ENCODE data around the gene RPL27A. TPM values are rescaled to one million over a fixed set of nuclear protein-coding genes. Genes with fewer than 3 reads are reported as not detected.

RPL27A gene
- total and polyA plus RNA-seq, 8 donors: 724 to 3,217 (median 2,615) TPM

- Histone ChIP-seq H3K27me3 (no peaks in the 10 kb centered on the region), H3K27ac (no peak overlapping the region), H3K9me3 (no peaks in the 10 kb centered on the region), H3K4me3 (no peak overlapping the region), H3K4me1 (peaks cover 8 to 25% of the 10 kb centered on the region in 2 donors), H3K36me3 (peaks cover 0 to 59% of the 10 kb centered on the region in 2 donors)
- ATAC-seq: no peak
- intact Hi-C loops (cut with DNase I): no loop called here
- DNase-seq: no peak
- TF ChIP-seq, protein P1, sequence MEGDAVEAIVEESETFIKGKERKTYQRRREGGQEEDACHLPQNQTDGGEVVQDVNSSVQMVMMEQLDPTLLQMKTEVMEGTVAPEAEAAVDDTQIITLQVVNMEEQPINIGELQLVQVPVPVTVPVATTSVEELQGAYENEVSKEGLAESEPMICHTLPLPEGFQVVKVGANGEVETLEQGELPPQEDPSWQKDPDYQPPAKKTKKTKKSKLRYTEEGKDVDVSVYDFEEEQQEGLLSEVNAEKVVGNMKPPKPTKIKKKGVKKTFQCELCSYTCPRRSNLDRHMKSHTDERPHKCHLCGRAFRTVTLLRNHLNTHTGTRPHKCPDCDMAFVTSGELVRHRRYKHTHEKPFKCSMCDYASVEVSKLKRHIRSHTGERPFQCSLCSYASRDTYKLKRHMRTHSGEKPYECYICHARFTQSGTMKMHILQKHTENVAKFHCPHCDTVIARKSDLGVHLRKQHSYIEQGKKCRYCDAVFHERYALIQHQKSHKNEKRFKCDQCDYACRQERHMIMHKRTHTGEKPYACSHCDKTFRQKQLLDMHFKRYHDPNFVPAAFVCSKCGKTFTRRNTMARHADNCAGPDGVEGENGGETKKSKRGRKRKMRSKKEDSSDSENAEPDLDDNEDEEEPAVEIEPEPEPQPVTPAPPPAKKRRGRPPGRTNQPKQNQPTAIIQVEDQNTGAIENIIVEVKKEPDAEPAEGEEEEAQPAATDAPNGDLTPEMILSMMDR (IDR thresholded peaks at IDR 0.05): no peak
These were observed 9.0 kb downstream of the RPL27A start for GRCh38 chr11:8691601-8692000.

- peaks cover 8 to 17% of the 10 kb centered on the region in 2 donors for H3K4me1 ChIP-seq
- ATAC-seq: no peak
- H3K9me3 ChIP-seq: no peaks in the 10 kb centered on the region
- H3K27ac ChIP-seq: no peak overlapping the region
- intact Hi-C loops (cut with DNase I): no loop called here
- peaks cover 0 to 59% of the 10 kb centered on the region in 2 donors for H3K36me3 ChIP-seq
- no peak overlapping the region for H3K4me3 ChIP-seq
- no peak for DNase-seq
- H3K27me3 ChIP-seq: no peaks in the 10 kb centered on the region
- TF ChIP-seq, protein P1 (IDR thresholded peaks at IDR 0.05): no peak
These were observed 9.8 kb downstream of the RPL27A start for GRCh38 chr11:8692417-8692816.

DNA sequence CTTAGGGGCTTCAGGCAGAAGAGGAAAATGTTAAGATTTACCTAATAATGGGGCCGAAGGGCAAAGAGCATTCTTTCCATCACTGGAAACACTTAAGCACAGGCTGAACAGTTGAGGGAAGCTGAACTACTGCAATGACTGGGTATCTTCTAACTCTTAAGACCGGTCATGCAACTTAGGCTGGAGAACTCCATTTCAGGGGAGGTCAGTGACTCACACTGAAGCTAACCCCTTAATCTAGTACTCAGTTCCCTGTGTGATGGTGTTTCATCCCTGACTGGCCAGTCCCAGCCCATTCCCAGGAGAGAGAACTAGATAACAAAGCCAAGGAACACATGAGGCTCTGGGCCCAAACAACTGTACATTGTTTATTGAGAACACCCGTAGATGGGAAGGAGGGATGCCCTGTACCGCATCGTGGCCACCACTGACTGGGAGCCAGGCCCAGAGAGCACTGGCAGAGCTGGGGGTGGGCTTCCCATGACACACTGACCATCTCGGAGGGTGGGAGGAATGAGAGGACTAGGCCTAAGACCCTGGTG is 10.5 kb downstream of the RPL27A start:
- no peak overlapping the region for H3K4me3 ChIP-seq
- ATAC-seq (no peak), DNase-seq (no peak)
- H3K27ac ChIP-seq: no peak overlapping the region
- intact Hi-C loops (cut with DNase I): no loop called here
- H3K36me3 ChIP-seq: peaks cover 0 to 64% of the 10 kb centered on the region in 2 donors
- H3K27me3 ChIP-seq: no peaks in the 10 kb centered on the region
- TF ChIP-seq, protein P1 (IDR thresholded peaks at IDR 0.05): no peak
- no peaks in the 10 kb centered on the region for H3K9me3 ChIP-seq
- H3K4me1 ChIP-seq: peaks cover 4 to 10% of the 10 kb centered on the region in 2 donors

DNA sequence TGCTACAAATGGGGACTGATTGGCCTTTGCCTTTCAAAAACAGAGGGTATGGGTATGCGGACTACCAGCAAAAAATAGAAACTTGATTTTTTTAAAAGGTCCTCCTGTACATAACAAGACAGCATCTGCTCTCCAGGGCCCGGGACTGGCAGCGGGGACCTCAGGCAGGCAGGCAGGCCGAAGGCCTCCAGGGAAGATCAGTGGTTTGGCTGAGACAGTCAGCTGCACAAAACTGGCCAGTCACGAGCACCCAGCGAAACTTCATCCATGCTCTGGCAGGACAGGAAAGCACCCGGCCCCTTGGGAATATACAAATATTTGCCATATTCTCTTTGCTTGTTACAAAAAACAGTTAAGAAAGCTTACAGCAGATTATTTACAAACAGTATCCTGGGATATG is 11.0 kb downstream of the RPL27A start:
- ATAC-seq: no peak

DNA sequence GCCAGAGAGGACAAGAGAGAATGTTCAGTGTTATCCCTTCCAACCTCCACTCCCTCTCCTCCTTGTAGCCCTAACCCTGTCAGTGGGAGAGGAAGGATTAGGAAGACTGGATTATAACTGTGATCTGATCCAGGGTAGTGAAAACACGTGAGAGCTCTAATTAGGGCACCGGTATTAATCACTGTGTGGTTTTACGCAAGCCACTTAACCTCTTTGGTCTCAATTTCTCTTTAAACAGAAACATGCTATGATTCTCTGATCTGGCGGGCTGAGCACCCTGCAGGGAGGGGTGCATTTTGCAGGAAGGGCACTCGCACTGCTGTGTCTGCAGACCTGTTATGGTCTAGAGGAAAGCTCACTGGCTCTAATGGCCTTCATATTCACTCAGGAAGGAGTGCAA is 11.5 kb downstream of the RPL27A start:
- DNase-seq: no peak
- TF ChIP-seq, protein P1 (IDR thresholded peaks at IDR 0.05): no peak
- no peaks in the 10 kb centered on the region for H3K27me3 ChIP-seq
- no peak overlapping the region for H3K27ac ChIP-seq
- intact Hi-C loops (cut with DNase I): no loop called here
- no peak for ATAC-seq
- no peak overlapping the region for H3K4me3 ChIP-seq
- peaks cover 0 to 75% of the 10 kb centered on the region in 2 donors for H3K36me3 ChIP-seq
- H3K9me3 ChIP-seq: no peaks in the 10 kb centered on the region
- peaks cover 0 to 6% of the 10 kb centered on the region in 2 donors for H3K4me1 ChIP-seq

More for the DNA sequence above, 11.0 kb downstream of the RPL27A start:
- Histone ChIP-seq H3K36me3 (peaks cover 0 to 69% of the 10 kb centered on the region in 2 donors), H3K27ac (no peak overlapping the region), H3K4me1 (peaks cover 0 to 6% of the 10 kb centered on the region in 2 donors), H3K4me3 (no peak overlapping the region), H3K27me3 (no peaks in the 10 kb centered on the region), H3K9me3 (no peaks in the 10 kb centered on the region)
- intact Hi-C loops (cut with DNase I): no loop called here
- TF ChIP-seq, protein P1 (IDR thresholded peaks at IDR 0.05): no peak
- DNase-seq: no peak
